SH-SY5Y (cell line): ENCODE measurements around the gene SHISA6.

ENCODE experiments used
- GATA2 ChIP-seq: IDR thresholded peaks from 2 replicates; pipeline ENCODE4 v1.6.1; 2011; ENCODE audit warnings: mild to moderate bottlenecking, low read depth, low read length
- GATA3 ChIP-seq: IDR thresholded peaks from 2 replicates; pipeline ENCODE4 v1.6.1; 2011; ENCODE audit warnings: low read depth, mild to moderate bottlenecking, low read length, moderate library complexity

The SHISA6 gene

GRCh38 chr17:11302401-11303186, 61.6 kb downstream of the SHISA6 start:
- no peak for TF ChIP-seq GATA3
- TF ChIP-seq GATA2, result no peak

DNA sequence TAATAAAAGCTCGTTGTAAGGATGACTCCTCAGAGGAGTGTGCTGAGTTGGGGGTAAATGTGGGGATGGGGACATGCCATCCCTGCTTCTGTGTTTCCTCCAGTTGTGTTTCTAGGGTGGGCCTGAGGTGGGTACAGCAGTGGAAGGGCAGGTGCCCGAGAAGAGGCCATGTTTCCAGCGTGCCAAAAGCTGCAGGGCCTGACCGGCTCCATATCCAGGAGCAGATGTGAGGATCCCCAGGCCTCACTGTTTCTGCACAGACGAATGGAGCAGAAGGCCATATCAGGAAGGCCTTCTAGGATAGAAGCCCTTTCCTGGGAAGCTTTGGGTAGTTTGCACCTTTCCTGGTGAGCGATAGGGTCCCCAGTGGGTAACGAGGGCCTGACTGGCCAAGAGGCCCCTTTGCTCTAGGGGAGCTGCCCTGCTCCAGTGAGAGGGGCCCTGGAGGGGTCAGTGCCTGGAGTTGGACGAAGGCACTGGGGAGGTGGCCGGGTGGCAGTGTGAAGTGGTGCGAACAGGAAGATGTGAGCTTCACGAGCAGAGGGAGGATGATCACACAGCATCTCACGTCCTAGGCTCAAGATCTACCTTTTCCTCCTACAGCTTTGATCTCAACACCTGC, 62.9 kb downstream of the SHISA6 start:
- TF ChIP-seq GATA2, result no peak
- no peak for TF ChIP-seq GATA3

DNA sequence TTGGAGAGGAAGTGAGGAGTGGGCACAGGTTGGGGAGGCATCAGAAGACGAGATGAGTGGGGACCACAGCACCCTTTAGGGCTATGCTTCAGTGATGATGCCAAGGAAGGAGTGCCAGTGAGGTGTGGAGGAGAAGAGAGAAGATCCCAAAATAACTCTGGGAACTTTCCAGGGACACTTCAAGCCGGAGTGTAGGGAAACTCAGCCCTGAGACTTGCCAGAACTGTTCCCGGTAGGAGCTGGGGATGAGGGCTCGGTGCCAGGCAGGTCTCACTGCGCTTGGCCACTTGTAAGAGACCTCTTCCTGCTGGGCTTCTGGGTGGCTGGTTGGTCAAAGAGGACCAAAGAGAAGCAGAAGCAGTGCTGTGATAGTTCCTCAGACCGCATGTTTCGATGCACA, 63.6 kb downstream of the SHISA6 start:
- TF ChIP-seq GATA2 (no peak), GATA3 (no peak)

DNA sequence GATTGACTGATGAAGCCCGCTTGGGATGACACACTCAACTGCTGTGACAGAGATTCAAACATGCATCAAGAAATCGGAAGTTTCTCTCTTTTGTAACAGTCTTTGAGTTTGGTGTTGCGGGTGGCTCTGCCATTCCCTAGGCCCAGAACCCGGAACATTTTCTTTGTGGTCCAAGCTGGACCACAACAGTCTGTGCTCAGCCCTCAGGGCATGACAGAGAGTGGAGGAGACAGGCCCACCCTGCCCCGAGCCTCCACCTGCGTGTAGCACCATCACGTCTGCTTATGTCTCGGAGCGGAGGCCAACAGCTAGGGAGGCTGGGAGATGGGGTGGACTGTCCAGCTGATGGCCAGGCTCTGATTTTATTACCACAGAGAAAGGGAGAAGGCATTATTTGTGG, 64.5 kb downstream of the SHISA6 start:
- no peak for TF ChIP-seq GATA3
- no peak for TF ChIP-seq GATA2

- TF ChIP-seq GATA2 (no peak), GATA3 (no peak)
These were observed 67.5 kb downstream of the SHISA6 start for GRCh38 chr17:11308531-11308930.

DNA sequence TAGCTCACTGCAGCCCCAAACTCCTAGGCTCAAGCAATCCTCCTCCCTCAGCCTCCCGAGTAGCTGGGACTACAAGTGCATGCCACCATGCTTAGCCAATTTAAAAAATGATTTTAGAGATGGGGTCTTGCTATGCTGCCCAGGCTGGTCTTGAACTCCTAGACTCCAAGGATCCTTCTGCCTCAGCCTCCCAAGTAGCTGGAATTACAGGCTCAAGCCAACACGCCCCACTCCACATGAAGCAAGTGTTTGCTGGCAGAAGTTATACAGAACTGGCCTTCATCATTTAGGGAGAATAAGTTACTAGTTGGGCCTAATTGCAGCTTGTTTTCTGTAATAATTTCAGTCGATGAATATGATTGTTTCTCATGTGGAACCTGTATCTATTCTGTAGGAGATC, 68.0 kb downstream of the SHISA6 start:
- TF ChIP-seq GATA3 (no peak), GATA2 (no peak)

GRCh38 chr17:11309850-11310249, 68.8 kb downstream of the SHISA6 start:
- TF ChIP-seq GATA3, result no peak
- TF ChIP-seq GATA2, result no peak

- no peak for TF ChIP-seq GATA2
- no peak for TF ChIP-seq GATA3
These were observed 77.2 kb downstream of the SHISA6 start for GRCh38 chr17:11318207-11318606.

- TF ChIP-seq GATA2 (no peak), GATA3 (no peak)
These were observed 78.9 kb downstream of the SHISA6 start for GRCh38 chr17:11319894-11320293.

DNA sequence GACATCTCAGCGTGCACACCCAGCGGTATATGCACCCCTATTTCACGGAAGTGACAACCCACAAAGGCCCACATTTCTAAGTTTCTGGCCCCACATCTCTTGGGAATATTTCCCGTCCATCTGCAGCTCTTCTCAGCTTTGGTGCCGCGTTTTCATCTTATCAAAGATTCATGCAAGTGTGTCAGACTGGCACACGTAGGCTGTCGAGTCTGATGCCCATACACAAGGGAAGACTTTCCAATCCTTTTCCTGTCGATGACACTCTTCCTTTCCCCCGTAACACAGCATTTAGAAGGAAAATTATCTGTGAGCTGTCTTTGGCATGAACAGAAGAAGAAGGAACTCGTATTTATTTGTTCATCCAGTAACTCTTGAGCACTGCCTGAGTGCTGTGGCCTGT, 83.0 kb downstream of the SHISA6 start:
- no peak for TF ChIP-seq GATA3
- TF ChIP-seq GATA2, result no peak

DNA sequence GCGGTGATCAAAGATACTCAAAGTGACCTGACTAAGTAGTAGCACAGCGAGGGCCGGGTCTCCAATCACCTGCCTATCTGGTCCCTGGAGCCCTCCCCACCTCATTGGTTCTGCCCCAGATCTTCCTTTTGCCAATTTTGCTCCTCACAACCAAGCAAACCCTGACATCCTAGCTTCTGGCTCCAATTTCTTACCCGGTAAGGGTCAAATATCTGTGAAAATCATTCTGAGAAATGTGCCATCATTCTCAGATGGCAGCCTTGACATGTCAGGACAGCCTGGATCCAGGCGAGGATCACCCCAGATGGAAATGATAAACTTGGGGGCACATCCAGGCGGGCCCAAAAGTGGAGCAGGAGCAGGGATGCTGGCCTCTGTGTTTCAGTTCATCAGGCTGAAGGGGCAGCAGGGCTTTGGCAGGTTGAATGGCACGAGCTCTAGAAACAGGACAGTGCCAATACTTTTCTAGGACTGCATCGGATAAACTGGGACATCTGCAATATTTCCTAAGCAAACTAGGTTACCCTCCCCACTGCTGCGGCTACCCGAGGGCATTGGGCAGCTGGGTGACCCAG, 83.9 kb downstream of the SHISA6 start:
- TF ChIP-seq GATA3, result no peak
- no peak for TF ChIP-seq GATA2

GRCh38 chr17:11326492-11326891, 85.5 kb downstream of the SHISA6 start:
- TF ChIP-seq GATA2 (no peak), GATA3 (no peak)

GRCh38 chr17:11328770-11329169, 87.8 kb downstream of the SHISA6 start:
- TF ChIP-seq GATA3 (no peak), GATA2 (no peak)

- TF ChIP-seq GATA2, result no peak
- TF ChIP-seq GATA3, result no peak
These were observed 89.0 kb downstream of the SHISA6 start for GRCh38 chr17:11330006-11330405.

GRCh38 chr17:11330826-11331225, 89.8 kb downstream of the SHISA6 start:
- TF ChIP-seq GATA3, result no peak
- TF ChIP-seq GATA2, result no peak
